A673 (cell line): ENCODE data around the gene BMPR1B.

Experiments used
- CTCF ChIP-seq: fragments of 300-800, 200-600 bp; sonication (generic); conservative IDR thresholded peaks from 2 replicates; pipeline ENCODE4 v1.5.1; 2017; ENCODE audit warnings: low read depth, mild to moderate bottlenecking, antibody characterized with exemption, low read length, moderate library complexity, mixed read lengths
- EZH2 ChIP-seq: fragments of 200-600 bp; sonication (generic); IDR thresholded peaks from 2 replicates; pipeline ENCODE4 v1.6.1; 2017; ENCODE audit warnings: borderline replicate concordance, low read depth, mild to moderate bottlenecking, mixed read lengths, antibody characterized with exemption, low read length; ENCODE audit not compliant: poor library complexity, severe bottlenecking

GRCh38 chr4:95198961-95199360 lies 441.2 kb downstream of the BMPR1B start:
- TF ChIP-seq CTCF (no peak), EZH2 (no peak)
